IPS-20b (cell line): Measurements from ENCODE around the gene ESRRA.

Experiments
- H3K27ac ChIP-seq: one replicate; pipeline ENCODE4 v1.5.1; 2013; ENCODE audit warnings: low read length
- H3K27me3 ChIP-seq: 2 replicates; pipeline ENCODE4 v1.6.1; 2013; ENCODE audit warnings: mild to moderate bottlenecking, low read length, inconsistent platforms; ENCODE audit not compliant: insufficient read depth
- H3K36me3 ChIP-seq: 2 replicates; pipeline ENCODE4 v1.6.1; 2013; ENCODE audit warnings: low read depth, mild to moderate bottlenecking, inconsistent platforms, low read length, moderate library complexity; ENCODE audit not compliant: insufficient read depth
- H3K4me1 ChIP-seq: 2 replicates; pipeline ENCODE4 v1.6.1; 2013; ENCODE audit warnings: mild to moderate bottlenecking, control low read depth, inconsistent platforms, low read length, moderate library complexity; ENCODE audit not compliant: insufficient read depth
- H3K4me3 ChIP-seq: 2 replicates; pipeline ENCODE4 v1.5.1; 2013; ENCODE audit warnings: mild to moderate bottlenecking, low read length, inconsistent platforms
- H3K9ac ChIP-seq: 2 replicates; pipeline ENCODE4 v1.6.1; 2013; ENCODE audit warnings: low read depth, mild to moderate bottlenecking, inconsistent platforms, low read length, moderate library complexity
- H3K9me3 ChIP-seq: 2 replicates; pipeline ENCODE4 v1.6.1; 2013; ENCODE audit warnings: mild to moderate bottlenecking, low read depth, low read length, inconsistent platforms; ENCODE audit not compliant: insufficient read depth

The ESRRA gene

DNA sequence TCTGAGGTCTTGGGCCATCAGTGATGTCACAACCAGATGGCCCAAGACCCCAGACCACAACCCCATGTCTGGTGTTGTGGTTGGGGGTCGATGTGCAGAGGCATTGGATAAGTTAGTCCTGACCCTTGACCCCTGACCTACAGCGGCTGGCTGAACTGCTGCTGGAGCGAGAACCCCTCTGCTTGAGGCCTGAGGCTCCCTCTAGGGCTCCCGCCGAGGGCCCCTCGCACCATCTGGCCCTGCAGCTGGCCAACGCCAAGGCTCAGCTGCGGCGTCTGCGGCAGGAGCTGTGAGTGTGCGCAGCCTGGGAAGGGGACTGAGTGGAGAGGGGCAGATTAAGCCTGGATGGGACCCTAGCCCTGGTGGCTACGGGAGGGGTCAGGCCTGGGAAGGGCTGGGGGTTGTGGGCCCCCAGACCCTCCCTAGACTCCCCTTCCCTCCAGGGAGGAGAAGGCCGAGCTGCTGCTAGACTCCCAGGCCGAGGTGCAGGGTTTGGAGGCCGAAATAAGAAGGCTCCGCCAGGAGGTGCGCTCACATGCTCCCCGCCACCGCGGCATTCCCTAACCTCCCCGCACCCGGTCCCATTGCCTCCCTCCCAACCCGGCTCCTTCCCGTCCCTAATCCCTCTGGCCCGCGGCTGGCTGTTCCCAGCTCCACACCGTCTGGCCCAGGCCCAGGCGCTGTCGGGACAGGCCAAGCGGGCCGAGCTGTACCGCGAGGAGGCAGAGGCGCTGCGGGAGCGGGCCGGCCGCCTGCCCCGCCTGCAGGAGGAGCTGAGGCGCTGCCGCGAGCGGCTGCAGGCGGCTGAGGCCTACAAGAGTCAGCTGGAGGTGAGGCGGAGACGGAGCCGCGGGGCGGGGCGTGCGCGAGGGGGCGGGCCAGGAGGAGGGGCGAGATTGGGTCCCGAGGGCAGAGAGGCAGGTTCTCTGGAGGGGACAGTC, 36.8 kb downstream of the ESRRA start:
- Histone ChIP-seq H3K27me3 (peaks cover 20% of the 10 kb centered on the region), H3K36me3 (no peaks in the 10 kb centered on the region), H3K9me3 (no peaks in the 10 kb centered on the region), H3K4me3 (peak overlapping the region; percentile 60; the same call in 1 of the 2 replicates), H3K4me1 (peaks cover 5% of the 10 kb centered on the region; the same call in 1 of the 2 replicates), H3K9ac (peak overlapping the region; percentile 55; the same call in 1 of the 2 replicates), H3K27ac (no peak overlapping the region)

DNA sequence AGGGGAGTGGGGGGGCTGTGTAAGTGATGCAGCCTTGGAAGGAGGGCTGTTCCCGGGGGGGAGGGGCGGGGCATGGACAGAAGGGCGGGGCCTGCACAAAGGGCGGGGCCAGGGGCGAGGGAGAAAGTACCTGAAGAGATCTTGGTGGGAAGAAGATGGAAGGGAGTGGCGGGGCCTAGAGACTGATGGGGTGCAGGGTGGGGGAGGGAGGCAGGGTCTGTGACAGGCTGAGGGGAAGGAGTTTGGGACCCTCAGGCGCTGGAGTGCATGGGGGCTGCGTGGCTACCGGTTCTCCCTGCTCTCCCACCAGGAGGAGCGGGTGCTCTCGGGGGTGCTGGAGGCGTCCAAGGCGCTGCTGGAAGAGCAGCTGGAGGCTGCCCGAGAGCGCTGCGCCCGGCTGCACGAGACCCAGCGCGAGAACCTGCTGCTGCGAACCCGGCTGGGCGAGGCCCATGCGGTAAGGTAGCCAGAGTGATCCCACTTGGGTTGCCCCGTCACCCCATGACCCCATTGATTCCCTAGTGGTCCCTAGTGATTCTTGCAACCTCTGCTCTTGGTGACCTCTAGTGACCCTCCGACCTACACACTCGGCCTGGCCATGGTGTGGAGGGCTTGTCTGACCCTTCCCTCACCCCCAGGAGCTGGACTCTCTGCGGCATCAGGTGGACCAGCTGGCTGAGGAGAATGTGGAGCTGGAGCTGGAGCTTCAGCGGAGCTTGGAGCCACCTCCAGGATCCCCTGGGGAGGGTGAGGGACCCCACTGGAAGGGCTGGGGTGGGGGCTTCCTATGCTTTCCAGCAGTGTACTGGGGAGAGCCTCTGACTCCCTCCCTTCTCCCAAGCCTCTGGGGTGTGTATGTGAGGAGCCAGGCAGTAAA, 37.8 kb downstream of the ESRRA start:
- Histone ChIP-seq H3K27ac (no peak overlapping the region), H3K4me1 (peaks cover 5% of the 10 kb centered on the region; the same call in 1 of the 2 replicates), H3K27me3 (peaks cover 20% of the 10 kb centered on the region), H3K4me3 (peak overlapping the region; percentile 60; the same call in 1 of the 2 replicates), H3K9ac (no peak overlapping the region), H3K9me3 (no peaks in the 10 kb centered on the region), H3K36me3 (no peaks in the 10 kb centered on the region)

DNA sequence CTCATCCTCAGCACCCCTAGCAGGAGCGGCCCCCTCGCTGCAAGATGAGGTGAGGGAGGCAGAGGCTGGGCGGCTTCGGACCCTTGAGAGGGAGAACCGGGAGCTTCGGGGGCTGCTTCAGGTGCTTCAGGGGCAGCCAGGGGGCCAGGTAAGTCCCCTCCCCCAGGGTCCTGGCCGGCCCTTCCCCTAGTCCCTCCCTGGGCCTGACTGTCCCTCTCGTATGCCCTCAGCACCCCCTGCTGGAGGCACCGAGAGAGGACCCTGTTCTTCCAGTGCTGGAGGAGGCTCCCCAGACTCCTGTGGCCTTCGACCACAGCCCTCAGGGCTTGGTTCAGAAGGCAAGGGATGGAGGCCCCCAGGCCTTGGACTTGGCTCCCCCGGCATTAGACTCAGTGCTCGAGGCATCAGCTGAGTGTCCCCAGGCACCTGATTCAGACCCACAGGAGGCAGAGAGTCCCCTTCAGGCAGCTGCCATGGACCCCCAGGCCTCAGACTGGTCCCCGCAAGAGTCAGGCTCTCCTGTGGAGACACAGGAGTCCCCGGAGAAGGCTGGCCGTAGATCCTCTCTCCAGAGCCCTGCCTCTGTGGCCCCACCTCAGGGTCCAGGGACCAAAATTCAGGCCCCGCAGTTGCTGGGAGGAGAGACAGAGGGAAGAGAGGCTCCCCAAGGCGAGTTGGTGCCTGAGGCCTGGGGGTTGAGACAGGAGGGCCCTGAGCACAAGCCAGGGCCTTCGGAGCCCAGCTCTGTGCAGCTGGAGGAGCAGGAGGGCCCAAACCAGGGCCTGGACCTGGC, 38.6 kb downstream of the ESRRA start:
- Histone ChIP-seq H3K27ac (no peak overlapping the region), H3K36me3 (no peaks in the 10 kb centered on the region)

DNA sequence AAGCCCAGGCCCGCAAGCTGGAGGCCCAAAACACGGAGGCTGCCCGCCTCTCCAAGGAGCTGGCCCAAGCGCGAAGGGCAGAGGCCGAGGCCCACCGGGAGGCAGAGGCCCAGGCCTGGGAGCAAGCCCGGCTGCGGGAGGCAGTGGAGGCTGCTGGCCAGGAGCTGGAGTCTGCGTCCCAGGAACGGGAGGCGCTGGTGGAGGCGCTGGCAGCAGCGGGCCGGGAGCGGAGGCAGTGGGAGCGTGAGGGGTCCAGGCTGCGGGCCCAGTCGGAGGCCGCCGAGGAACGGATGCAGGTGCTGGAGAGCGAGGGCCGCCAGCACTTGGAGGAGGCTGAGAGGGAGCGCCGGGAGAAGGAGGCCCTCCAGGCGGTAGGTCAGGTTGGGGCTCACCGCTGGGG, 39.5 kb downstream of the ESRRA start:
- Histone ChIP-seq H3K27ac (no peak overlapping the region), H3K36me3 (no peaks in the 10 kb centered on the region), H3K9me3 (no peaks in the 10 kb centered on the region), H3K4me1 (peaks cover 5% of the 10 kb centered on the region; the same call in 1 of the 2 replicates), H3K4me3 (no peak overlapping the region), H3K27me3 (peaks cover 11% of the 10 kb centered on the region; the same call in 1 of the 2 replicates), H3K9ac (no peak overlapping the region)

More for the DNA sequence above, 38.6 kb downstream of the ESRRA start:
- H3K4me3 ChIP-seq, result no peak overlapping the region
- peaks cover 5% of the 10 kb centered on the region; the same call in 1 of the 2 replicates for H3K4me1 ChIP-seq
- H3K9ac ChIP-seq, result no peak overlapping the region
- H3K9me3 ChIP-seq, result no peaks in the 10 kb centered on the region
- H3K27me3 ChIP-seq, result peaks cover 19% of the 10 kb centered on the region

DNA sequence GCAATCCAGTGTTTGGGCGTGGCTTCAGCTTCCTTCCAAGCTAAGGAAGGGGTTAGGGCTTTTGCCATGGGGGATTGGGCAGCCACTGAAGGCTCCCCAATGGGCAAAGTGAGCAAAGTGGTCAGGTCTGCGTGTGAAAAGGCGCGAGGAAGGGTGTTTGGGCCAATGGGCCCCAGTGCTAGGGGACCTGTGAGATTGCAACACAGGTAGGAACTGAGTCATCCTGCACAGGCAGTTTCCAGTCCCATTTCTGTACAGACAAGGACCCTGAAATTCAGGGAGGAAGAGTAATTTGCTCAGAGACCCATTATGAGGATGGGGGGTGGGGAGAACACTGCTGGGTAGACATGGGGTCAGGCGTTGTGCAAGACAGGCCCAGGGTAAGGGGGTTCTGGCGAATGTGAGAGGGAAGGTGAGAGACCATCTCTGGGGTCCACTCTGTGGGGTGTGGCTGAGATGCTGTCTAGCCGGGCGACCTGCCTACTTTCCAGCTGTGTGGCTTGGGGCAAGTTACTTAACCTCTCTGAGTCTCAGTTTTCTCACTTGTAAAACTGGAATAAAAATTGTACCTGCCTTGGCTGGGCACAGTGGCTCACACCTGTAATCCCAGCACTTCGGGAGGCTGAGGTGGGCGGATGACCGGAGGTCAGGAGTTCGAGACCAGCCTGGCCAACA, 42.0 kb downstream of the ESRRA start:
- Histone ChIP-seq H3K36me3 (no peaks in the 10 kb centered on the region), H3K27me3 (no peaks in the 10 kb centered on the region), H3K9ac (no peak overlapping the region), H3K27ac (no peak overlapping the region), H3K4me3 (no peak overlapping the region), H3K4me1 (no peaks in the 10 kb centered on the region; the same call in 1 of the 2 replicates), H3K9me3 (no peaks in the 10 kb centered on the region)

DNA sequence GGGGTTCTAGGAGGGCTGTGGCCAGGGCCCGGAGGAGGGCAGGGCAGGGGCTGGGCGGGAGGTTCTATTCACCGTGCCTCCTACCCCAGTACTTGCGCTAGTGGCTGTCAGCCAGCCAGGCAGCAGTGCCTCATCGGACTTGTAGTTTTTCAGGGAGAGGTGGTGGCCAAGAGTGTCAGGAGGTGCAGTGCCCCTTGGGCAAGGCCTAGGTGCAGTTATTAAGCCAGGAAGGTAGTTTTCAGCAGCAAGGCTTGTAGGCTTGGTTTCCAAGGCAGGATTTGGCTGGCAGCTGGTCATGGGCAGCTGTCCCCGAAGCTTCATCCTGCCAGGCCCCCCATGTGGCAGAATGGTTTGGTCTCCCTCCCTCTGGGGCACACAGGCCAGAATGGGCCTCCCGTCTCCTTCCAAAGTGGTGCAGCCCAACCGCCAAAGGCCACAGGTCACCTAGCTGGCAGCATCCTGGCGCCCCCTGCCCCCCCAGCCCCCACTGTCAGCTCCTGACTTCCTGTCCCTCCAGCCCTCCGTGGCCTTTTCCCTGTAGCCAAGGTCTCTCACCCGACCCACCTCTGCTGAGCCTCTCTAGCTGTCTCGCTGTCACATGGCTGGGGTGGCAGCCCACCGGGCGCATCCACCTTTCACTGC, 43.2 kb downstream of the ESRRA start:
- H3K27me3 ChIP-seq, result no peaks in the 10 kb centered on the region
- H3K27ac ChIP-seq, result no peak overlapping the region
- H3K4me1 ChIP-seq, result no peaks in the 10 kb centered on the region
- no peak overlapping the region for H3K9ac ChIP-seq
- no peaks in the 10 kb centered on the region for H3K9me3 ChIP-seq
- H3K4me3 ChIP-seq, result no peak overlapping the region
- H3K36me3 ChIP-seq, result no peaks in the 10 kb centered on the region

GRCh38 chr11:64349025-64349387, 43.7 kb downstream of the ESRRA start:
- Histone ChIP-seq H3K36me3 (no peaks in the 10 kb centered on the region), H3K9me3 (no peaks in the 10 kb centered on the region), H3K27me3 (no peaks in the 10 kb centered on the region), H3K4me3 (no peak overlapping the region), H3K4me1 (no peaks in the 10 kb centered on the region), H3K27ac (no peak overlapping the region), H3K9ac (no peak overlapping the region)

- Histone ChIP-seq H3K4me3 (no peak overlapping the region), H3K4me1 (no peaks in the 10 kb centered on the region), H3K9me3 (no peaks in the 10 kb centered on the region), H3K36me3 (no peaks in the 10 kb centered on the region), H3K9ac (no peak overlapping the region), H3K27me3 (no peaks in the 10 kb centered on the region), H3K27ac (no peak overlapping the region)
These were observed 44.1 kb downstream of the ESRRA start for GRCh38 chr11:64349404-64349803.

DNA sequence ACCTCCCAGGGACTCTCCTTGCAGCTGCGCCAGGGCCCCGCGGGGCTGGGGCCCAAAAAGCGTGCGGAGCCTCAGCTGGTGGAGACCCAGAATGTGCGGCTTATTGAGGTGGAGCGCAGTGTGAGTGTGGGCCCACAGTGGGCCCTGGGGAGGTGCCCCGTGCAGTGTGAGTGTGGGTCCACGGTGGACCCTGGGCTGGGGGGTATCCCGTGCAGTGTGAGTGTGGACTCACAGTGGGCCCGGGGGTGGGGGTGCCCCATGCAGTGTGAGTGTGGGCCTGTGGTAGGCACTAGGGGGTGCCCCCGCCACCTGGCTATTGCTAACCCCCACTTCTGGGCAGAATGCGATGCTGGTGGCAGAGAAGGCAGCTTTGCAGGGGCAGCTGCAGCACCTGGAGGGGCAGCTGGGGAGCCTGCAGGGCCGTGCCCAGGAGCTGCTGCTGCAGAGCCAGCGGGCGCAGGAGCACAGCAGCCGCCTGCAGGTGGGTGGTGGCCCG, 45.9 kb downstream of the ESRRA start:
- Histone ChIP-seq H3K4me3 (no peak overlapping the region), H3K36me3 (no peaks in the 10 kb centered on the region), H3K27ac (no peak overlapping the region), H3K4me1 (peaks cover 6% of the 10 kb centered on the region; the same call in 1 of the 2 replicates), H3K27me3 (no peaks in the 10 kb centered on the region), H3K9ac (no peak overlapping the region), H3K9me3 (no peaks in the 10 kb centered on the region)
